Stimulated activated naive CD8-positive, alpha-beta T cell treated with anti-CD3 and anti-CD28 coated beads, Interleukin-15, Interleukin-2, amounts not matched to agents 100 ng/mL and 50 ng/mL, for 24 hours (primary cell): ENCODE data around the gene TLE3.

ENCODE experiments used
- H3K27ac Mint-ChIP-seq: one replicate; pipeline ENCODE4 v1.8.0; 2021; ENCODE audit warnings: mild to moderate bottlenecking, mixed read lengths
- H3K27me3 Mint-ChIP-seq: one replicate; pipeline ENCODE4 v1.8.0; 2021; ENCODE audit warnings: mixed read lengths
- H3K36me3 Mint-ChIP-seq: one replicate; pipeline ENCODE4 v1.8.0; 2021; ENCODE audit warnings: low read depth, mixed read lengths
- H3K4me1 Mint-ChIP-seq: one replicate; pipeline ENCODE4 v1.8.0; 2021; ENCODE audit warnings: low read depth, mixed read lengths
- H3K4me3 Mint-ChIP-seq: one replicate; pipeline ENCODE4 v1.8.0; 2021; ENCODE audit warnings: mild to moderate bottlenecking, mixed read lengths
- H3K9me3 Mint-ChIP-seq: one replicate; pipeline ENCODE4 v1.8.0; 2021; ENCODE audit warnings: mixed read lengths

Gene TLE3

DNA sequence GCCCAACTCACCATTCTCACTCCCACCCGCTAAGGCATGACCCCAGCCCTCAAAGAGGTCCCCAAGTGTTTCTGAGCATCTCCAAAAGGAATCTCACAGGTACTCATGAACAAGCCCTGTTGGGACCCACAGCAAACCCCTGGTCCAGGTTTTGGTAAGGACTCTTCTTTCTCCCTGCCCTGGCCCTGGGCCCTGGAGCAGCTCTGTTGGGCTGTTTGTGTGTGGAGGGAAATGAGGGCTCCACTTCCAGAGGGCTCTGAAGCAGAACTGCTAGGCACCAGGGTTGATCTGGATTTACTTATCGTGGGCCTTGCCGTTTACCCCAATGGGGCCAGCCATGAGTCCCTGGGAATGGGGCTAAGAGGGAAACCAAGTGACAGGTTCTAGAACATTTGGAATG lies 92.9 kb downstream of the TLE3 start:
- Mint-ChIP-seq H3K9me3 (peaks cover 11% of the 10 kb centered on the region), H3K4me1 (no peaks in the 10 kb centered on the region), H3K27ac (no peak overlapping the region), H3K36me3 (no peaks in the 10 kb centered on the region), H3K4me3 (no peak overlapping the region), H3K27me3 (no peaks in the 10 kb centered on the region)

- Mint-ChIP-seq H3K27me3 (no peaks in the 10 kb centered on the region), H3K36me3 (no peaks in the 10 kb centered on the region), H3K9me3 (peaks cover 11% of the 10 kb centered on the region), H3K4me1 (no peaks in the 10 kb centered on the region), H3K4me3 (no peak overlapping the region), H3K27ac (no peak overlapping the region)
These were observed 94.8 kb downstream of the TLE3 start for GRCh38 chr15:70002897-70003296.

DNA sequence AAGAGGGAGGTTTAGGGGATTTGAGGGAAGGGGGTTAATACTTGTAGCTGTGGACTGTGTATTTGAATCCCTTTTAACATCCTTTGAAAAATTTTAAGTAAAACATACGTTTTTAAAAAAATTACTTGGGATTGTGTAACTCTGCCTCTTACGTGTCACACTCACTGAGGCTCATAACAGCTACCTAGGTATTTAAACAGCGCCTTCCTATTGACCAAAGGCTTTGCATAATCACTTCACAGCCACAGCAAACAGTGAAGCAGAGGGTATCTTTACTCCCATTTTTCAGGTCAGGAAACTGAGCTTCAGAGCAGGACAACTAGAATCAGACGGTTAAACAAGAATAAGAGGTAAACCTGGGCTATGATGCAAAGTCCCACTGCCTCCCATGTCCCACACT lies 95.9 kb downstream of the TLE3 start:
- Mint-ChIP-seq H3K36me3 (no peaks in the 10 kb centered on the region), H3K27ac (no peak overlapping the region), H3K27me3 (no peaks in the 10 kb centered on the region), H3K4me3 (no peak overlapping the region), H3K4me1 (no peaks in the 10 kb centered on the region), H3K9me3 (peaks cover 11% of the 10 kb centered on the region)

- no peak overlapping the region for H3K27ac Mint-ChIP-seq
- H3K27me3 Mint-ChIP-seq: no peaks in the 10 kb centered on the region
- peaks cover 11% of the 10 kb centered on the region for H3K9me3 Mint-ChIP-seq
- no peaks in the 10 kb centered on the region for H3K4me1 Mint-ChIP-seq
- H3K4me3 Mint-ChIP-seq: no peak overlapping the region
- no peaks in the 10 kb centered on the region for H3K36me3 Mint-ChIP-seq
These were observed 98.2 kb downstream of the TLE3 start for GRCh38 chr15:69999392-70000085.

- H3K27me3 Mint-ChIP-seq: no peaks in the 10 kb centered on the region
- no peaks in the 10 kb centered on the region for H3K36me3 Mint-ChIP-seq
- no peak overlapping the region for H3K27ac Mint-ChIP-seq
- no peak overlapping the region for H3K4me3 Mint-ChIP-seq
- H3K9me3 Mint-ChIP-seq: peaks cover 11% of the 10 kb centered on the region
- H3K4me1 Mint-ChIP-seq: no peaks in the 10 kb centered on the region
These were observed 99.0 kb downstream of the TLE3 start for GRCh38 chr15:69998541-69999391.

DNA sequence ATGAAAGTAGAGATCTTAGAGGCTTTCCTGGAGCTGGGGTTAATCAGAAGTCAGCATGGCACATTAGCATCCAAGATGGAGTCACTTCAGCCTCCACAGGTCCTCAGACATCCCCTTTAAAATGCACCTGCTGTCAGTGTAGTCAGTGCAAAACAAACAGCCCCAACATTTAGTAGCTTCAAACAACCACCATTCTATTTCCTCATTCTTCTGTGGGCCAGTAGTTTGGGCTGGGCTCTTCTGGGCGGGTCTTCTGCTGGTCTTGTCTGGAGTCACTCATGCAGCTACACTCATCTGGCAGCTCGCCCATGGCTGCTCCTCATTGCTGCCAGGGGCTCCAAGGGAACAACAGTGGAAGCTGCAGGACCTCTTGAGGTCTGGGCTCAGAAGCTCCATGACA lies 99.9 kb downstream of the TLE3 start:
- Mint-ChIP-seq H3K36me3 (no peaks in the 10 kb centered on the region), H3K4me3 (no peak overlapping the region), H3K27me3 (no peaks in the 10 kb centered on the region), H3K27ac (no peak overlapping the region), H3K9me3 (peaks cover 5% of the 10 kb centered on the region), H3K4me1 (no peaks in the 10 kb centered on the region)
